Testis (tissue), 2 donors: ENCODE data around the gene THRAP3.

Experiments
- POLR2A ChIP-seq: fragments of 450-650 bp; IDR thresholded peaks from one replicate; pipeline ENCODE4 v1.6.1; 2017; ENCODE audit warnings: antibody characterized with exemption, mild to moderate bottlenecking, moderate library complexity
- TF ChIP-seq, protein P1 (sequence below), 3 experiments: fragments of 450-650 bp in 2 of 3; fragments of 200-600 bp in 1 of 3; sonication (generic) in 1 of 3; IDR thresholded peaks; one replicate each; pipeline ENCODE4 v1.5.1; 2016 to 2019; ENCODE audit warnings: antibody characterized with exemption in 3 of 3, mild to moderate bottlenecking in 2 of 3, moderate library complexity in 1 of 3

DNA sequence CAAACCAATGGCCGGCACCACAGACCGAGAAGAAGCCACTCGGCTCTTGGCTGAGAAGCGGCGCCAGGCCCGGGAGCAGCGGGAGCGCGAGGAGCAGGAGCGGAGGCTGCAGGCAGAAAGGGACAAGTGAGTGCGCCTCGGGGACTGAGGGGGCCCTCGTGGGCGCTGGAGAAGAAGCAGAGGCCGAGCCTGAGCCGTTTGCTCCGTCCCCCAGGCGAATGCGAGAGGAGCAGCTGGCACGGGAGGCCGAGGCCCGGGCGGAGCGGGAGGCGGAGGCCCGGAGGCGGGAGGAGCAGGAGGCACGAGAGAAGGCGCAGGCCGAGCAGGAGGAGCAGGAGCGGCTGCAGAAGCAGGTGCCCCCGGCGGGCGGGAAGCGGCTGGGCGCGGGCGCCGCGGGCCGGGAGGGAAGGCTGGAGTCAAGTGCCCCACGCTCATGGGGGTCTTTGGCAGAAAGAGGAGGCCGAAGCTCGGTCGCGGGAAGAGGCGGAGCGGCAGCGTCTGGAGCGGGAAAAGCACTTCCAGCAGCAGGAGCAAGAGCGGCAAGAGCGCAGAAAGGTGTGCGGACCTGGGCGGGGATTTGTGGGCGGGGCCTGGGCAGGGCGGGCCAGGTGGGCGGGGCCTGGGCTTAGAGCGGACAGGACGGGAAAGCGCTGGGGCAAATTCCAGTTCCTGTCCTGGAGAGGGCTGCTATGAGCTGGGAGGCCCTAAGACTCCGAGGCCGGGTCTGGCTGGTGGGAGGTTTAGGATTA is 45.6 kb upstream of the THRAP3 start:
- TF ChIP-seq, protein P1, sequence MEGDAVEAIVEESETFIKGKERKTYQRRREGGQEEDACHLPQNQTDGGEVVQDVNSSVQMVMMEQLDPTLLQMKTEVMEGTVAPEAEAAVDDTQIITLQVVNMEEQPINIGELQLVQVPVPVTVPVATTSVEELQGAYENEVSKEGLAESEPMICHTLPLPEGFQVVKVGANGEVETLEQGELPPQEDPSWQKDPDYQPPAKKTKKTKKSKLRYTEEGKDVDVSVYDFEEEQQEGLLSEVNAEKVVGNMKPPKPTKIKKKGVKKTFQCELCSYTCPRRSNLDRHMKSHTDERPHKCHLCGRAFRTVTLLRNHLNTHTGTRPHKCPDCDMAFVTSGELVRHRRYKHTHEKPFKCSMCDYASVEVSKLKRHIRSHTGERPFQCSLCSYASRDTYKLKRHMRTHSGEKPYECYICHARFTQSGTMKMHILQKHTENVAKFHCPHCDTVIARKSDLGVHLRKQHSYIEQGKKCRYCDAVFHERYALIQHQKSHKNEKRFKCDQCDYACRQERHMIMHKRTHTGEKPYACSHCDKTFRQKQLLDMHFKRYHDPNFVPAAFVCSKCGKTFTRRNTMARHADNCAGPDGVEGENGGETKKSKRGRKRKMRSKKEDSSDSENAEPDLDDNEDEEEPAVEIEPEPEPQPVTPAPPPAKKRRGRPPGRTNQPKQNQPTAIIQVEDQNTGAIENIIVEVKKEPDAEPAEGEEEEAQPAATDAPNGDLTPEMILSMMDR (IDR thresholded peaks at IDR 0.05), result no peak
- no peak for TF ChIP-seq POLR2A
